ENCODE measurements around the gene CDK6. TPM values are rescaled to one million over a fixed set of nuclear protein-coding genes. Genes with fewer than 3 reads are reported as not detected.

Gene CDK6
- polyA plus RNA-seq, 1 donor (not counting 4 experiments of a cell fraction or from before 2014, with no cell fraction given), result 53.5 TPM

GRCh38 chr7:92839901-92840300 lies 3.5 kb upstream of the CDK6 start:
- peak overlapping the region; percentile 72 for H2AFZ ChIP-seq (ENCODE audit: control insufficient read depth, low read length)
- H4K20me1 ChIP-seq (ENCODE audit: control insufficient read depth, extremely low read depth, insufficient read depth, low read length), result no peaks in the 10 kb centered on the region
- peak overlapping the region; percentile 41 for H3K4me2 ChIP-seq (ENCODE audit: control insufficient read depth, extremely low read depth, insufficient read depth, low read depth, low read length)
- no peaks in the 10 kb centered on the region for H3K9me1 ChIP-seq (ENCODE audit: control insufficient read depth, extremely low read depth, insufficient read depth, low read length)
- FAIRE-seq (no peak), DNase-seq (ENCODE audit: low read depth, low spot score) (no peak)
- H3K27ac ChIP-seq (ENCODE audit: control insufficient read depth, insufficient read depth, low read length), result peak overlapping the region; percentile 26
- dilution Hi-C loops (cut with MboI; ENCODE audit: extremely low pct_ligation_motif_present, low sequenced_read_pairs), result no loop called here
- H3K4me1 ChIP-seq (ENCODE audit: control insufficient read depth, extremely low read depth, insufficient read depth, low read length), result peaks cover 14% of the 10 kb centered on the region
- no peaks in the 10 kb centered on the region for H3K27me3 ChIP-seq (ENCODE audit: control insufficient read depth, extremely low read depth, insufficient read depth, low read length)
- H3K79me2 ChIP-seq (ENCODE audit: control insufficient read depth, insufficient read depth, low read length), result peaks cover 19% of the 10 kb centered on the region
- H3K36me3 ChIP-seq (ENCODE audit: control insufficient read depth in 2 of 2, extremely low read depth in 1 of 2, insufficient read depth in 2 of 2, low read length in 2 of 2), result no peaks in the 10 kb centered on the region
- no peak overlapping the region for H3K4me3 ChIP-seq (ENCODE audit: control insufficient read depth in 2 of 3, extremely low read depth in 1 of 3, insufficient read depth in 2 of 3, low read depth in 1 of 3, low read length in 3 of 3)
- H3K9me3 ChIP-seq (ENCODE audit: control insufficient read depth, low read depth, low read length), result no peaks in the 10 kb centered on the region
- no peak overlapping the region for H3K9ac ChIP-seq (ENCODE audit: control insufficient read depth, extremely low read depth, insufficient read depth, low read length)
- TF ChIP-seq CTCF (optimal IDR thresholded peaks at IDR 0.05 in 1 of 3, IDR thresholded peaks at IDR 0.05 in 1 of 3, conservative IDR thresholded peaks at IDR 0.05 in 1 of 3; ENCODE audit: extremely low read depth in 1 of 3, insufficient read depth in 2 of 3, low read length in 3 of 3) (no peak), EZH2 (IDR thresholded peaks at IDR 0.05; ENCODE audit: low read length) (no peak)

- DNase-seq (ENCODE audit: low read depth, low spot score) (no peak), FAIRE-seq (no peak)
- peak overlapping the region; percentile 47 for H2AFZ ChIP-seq (ENCODE audit: control insufficient read depth, low read length)
- no peaks in the 10 kb centered on the region for H3K27me3 ChIP-seq (ENCODE audit: control insufficient read depth, extremely low read depth, insufficient read depth, low read length)
- no peaks in the 10 kb centered on the region for H3K9me3 ChIP-seq (ENCODE audit: control insufficient read depth, low read depth, low read length)
- H3K27ac ChIP-seq (ENCODE audit: control insufficient read depth, insufficient read depth, low read length), result peak overlapping the region; percentile 91
- no peak for TF ChIP-seq EZH2 (IDR thresholded peaks at IDR 0.05; ENCODE audit: low read length)
- no peak for TF ChIP-seq CTCF (optimal IDR thresholded peaks at IDR 0.05 in 1 of 3, IDR thresholded peaks at IDR 0.05 in 1 of 3, conservative IDR thresholded peaks at IDR 0.05 in 1 of 3; ENCODE audit: extremely low read depth in 1 of 3, insufficient read depth in 2 of 3, low read length in 3 of 3)
- no peak overlapping the region for H3K9ac ChIP-seq (ENCODE audit: control insufficient read depth, extremely low read depth, insufficient read depth, low read length)
- H3K4me1 ChIP-seq (ENCODE audit: control insufficient read depth, extremely low read depth, insufficient read depth, low read length), result peaks cover 14% of the 10 kb centered on the region
- no peaks in the 10 kb centered on the region for H4K20me1 ChIP-seq (ENCODE audit: control insufficient read depth, extremely low read depth, insufficient read depth, low read length)
- no peaks in the 10 kb centered on the region for H3K36me3 ChIP-seq (ENCODE audit: control insufficient read depth in 2 of 2, extremely low read depth in 1 of 2, insufficient read depth in 2 of 2, low read length in 2 of 2)
- peaks cover 28% of the 10 kb centered on the region for H3K79me2 ChIP-seq (ENCODE audit: control insufficient read depth, insufficient read depth, low read length)
- dilution Hi-C loops (cut with MboI; ENCODE audit: extremely low pct_ligation_motif_present, low sequenced_read_pairs), result no loop called here
- H3K4me3 ChIP-seq (ENCODE audit: control insufficient read depth in 2 of 3, extremely low read depth in 1 of 3, insufficient read depth in 2 of 3, low read depth in 1 of 3, low read length in 3 of 3), result no peak overlapping the region
- no peak overlapping the region for H3K4me2 ChIP-seq (ENCODE audit: control insufficient read depth, extremely low read depth, insufficient read depth, low read depth, low read length)
- H3K9me1 ChIP-seq (ENCODE audit: control insufficient read depth, extremely low read depth, insufficient read depth, low read length), result no peaks in the 10 kb centered on the region
Observed at GRCh38 chr7:92838934-92839333, 2.6 kb upstream of the CDK6 start.

Measured in keratinocyte (primary cell).